ENCODE measurements around the gene ERGIC3. TPM values are rescaled to one million over a fixed set of nuclear protein-coding genes. Genes with fewer than 3 reads are reported as not detected.

Gene ERGIC3
- polyA plus RNA-seq, 1 of the 3 experiments (the other 2 are of a cell fraction): 661 TPM

- no peaks in the 10 kb centered on the region for H3K9me2 ChIP-seq
- H3K27me3 ChIP-seq (ENCODE audit: insufficient read depth): no peaks in the 10 kb centered on the region
- no peak overlapping the region for H3K4me3 ChIP-seq (ENCODE audit: low read depth in 2 of 2, low read length in 1 of 2)
- peaks cover 8% of the 10 kb centered on the region for H3F3A ChIP-seq (replicated peaks; ENCODE audit: insufficient read depth)
- no peaks in the 10 kb centered on the region for H3K9me3 ChIP-seq
- ChIA-PET CTCF (interaction anchor here (0.8 to 1.7 kb wide), 6 partner anchors 13 to 60 kb away, joined by 3 to 8 read pairs (median 4); no protein-coding TSS in a partner anchor), POLR2A (no interaction called here)
- H3K36me3 ChIP-seq (replicated peaks in 1 of 2; ENCODE audit: control insufficient read depth in 1 of 2, insufficient read depth in 2 of 2, low read length in 1 of 2): peaks cover 0 to 13% of the 10 kb centered on the region in 2 experiments
- no peak overlapping the region for H2AFZ ChIP-seq (ENCODE audit: low read depth)
- no peaks in the 10 kb centered on the region for H3K79me2 ChIP-seq (ENCODE audit: insufficient read depth)
- DNase-seq: peak; percentile 71
- H3K27ac ChIP-seq (ENCODE audit: low read depth in 2 of 2, low read length in 1 of 2): no peak overlapping the region
- TF ChIP-seq SIN3A (IDR thresholded peaks at IDR 0.05; ENCODE audit: borderline replicate concordance, low read depth, low read length): no peak
- TF ChIP-seq, protein P1, sequence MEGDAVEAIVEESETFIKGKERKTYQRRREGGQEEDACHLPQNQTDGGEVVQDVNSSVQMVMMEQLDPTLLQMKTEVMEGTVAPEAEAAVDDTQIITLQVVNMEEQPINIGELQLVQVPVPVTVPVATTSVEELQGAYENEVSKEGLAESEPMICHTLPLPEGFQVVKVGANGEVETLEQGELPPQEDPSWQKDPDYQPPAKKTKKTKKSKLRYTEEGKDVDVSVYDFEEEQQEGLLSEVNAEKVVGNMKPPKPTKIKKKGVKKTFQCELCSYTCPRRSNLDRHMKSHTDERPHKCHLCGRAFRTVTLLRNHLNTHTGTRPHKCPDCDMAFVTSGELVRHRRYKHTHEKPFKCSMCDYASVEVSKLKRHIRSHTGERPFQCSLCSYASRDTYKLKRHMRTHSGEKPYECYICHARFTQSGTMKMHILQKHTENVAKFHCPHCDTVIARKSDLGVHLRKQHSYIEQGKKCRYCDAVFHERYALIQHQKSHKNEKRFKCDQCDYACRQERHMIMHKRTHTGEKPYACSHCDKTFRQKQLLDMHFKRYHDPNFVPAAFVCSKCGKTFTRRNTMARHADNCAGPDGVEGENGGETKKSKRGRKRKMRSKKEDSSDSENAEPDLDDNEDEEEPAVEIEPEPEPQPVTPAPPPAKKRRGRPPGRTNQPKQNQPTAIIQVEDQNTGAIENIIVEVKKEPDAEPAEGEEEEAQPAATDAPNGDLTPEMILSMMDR (IDR thresholded peaks at IDR 0.05): peak; percentile 31
- TF ChIP-seq FOSL2 (IDR thresholded peaks at IDR 0.05; ENCODE audit: borderline replicate concordance, low read depth): no peak
- no peak for TF ChIP-seq EZH2phosphoT487 (IDR thresholded peaks at IDR 0.05; ENCODE audit: borderline replicate concordance, low read depth)
- peak; percentile 64 for TF ChIP-seq RAD21 (IDR thresholded peaks at IDR 0.05; ENCODE audit: low read length)
- no peak for TF ChIP-seq USF1 (IDR thresholded peaks at IDR 0.05; ENCODE audit: borderline replicate concordance, low read depth)
- TF ChIP-seq SMC3 (IDR thresholded peaks at IDR 0.05; ENCODE audit: low read depth, low read length): peak; percentile 39
- TF ChIP-seq JUND (IDR thresholded peaks at IDR 0.05): no peak
- TF ChIP-seq FOXM1 (IDR thresholded peaks at IDR 0.05; ENCODE audit: low read depth): no peak
- TF ChIP-seq GATA2 (CRISPR knock-in tag; IDR thresholded peaks at IDR 0.05): no peak
- no peak for TF ChIP-seq GABPA (IDR thresholded peaks at IDR 0.05; ENCODE audit: low read depth)
- no peak for TF ChIP-seq TAF1 (IDR thresholded peaks at IDR 0.05; ENCODE audit: borderline replicate concordance, low read depth, low read length)
- no peak for TF ChIP-seq YY1 (IDR thresholded peaks at IDR 0.05; ENCODE audit: low read depth)
- no peak for TF ChIP-seq RFX5 (IDR thresholded peaks at IDR 0.05; ENCODE audit: low read length)
- TF ChIP-seq POLR2AphosphoS5 (IDR thresholded peaks at IDR 0.05; ENCODE audit: low read depth, low read length): no peak
- TF ChIP-seq NFIC (IDR thresholded peaks at IDR 0.05; ENCODE audit: borderline replicate concordance): no peak
- no peak for TF ChIP-seq RCOR1 (IDR thresholded peaks at IDR 0.05; ENCODE audit: low read length)
- TF ChIP-seq MXI1 (IDR thresholded peaks at IDR 0.05; ENCODE audit: low read depth, low read length): 0 out of 2 replicates have a peak, but pooled peaks have one; percentile 39
- TF ChIP-seq CHD2 (IDR thresholded peaks at IDR 0.05; ENCODE audit: low read length, partially characterized antibody): no peak
- TF ChIP-seq RXRA (IDR thresholded peaks at IDR 0.05; ENCODE audit: borderline replicate concordance, low read depth): no peak
- TF ChIP-seq TCF12 (IDR thresholded peaks at IDR 0.05): no peak
- H3K4me2 ChIP-seq: no peak overlapping the region
- 50% methylated on average over 4 of the region's 7 CpGs for WGBS (ENCODE audit: low lambda C conversion rate)
- H3K4me1 ChIP-seq (ENCODE audit: control insufficient read depth in 1 of 2, insufficient read depth in 2 of 2, low read depth in 1 of 2, low read length in 1 of 2): no peaks in the 10 kb centered on the region; a peak in 1 of 4 replicates
- H3K9ac ChIP-seq: no peak overlapping the region
- H4K20me1 ChIP-seq (ENCODE audit: insufficient read depth): no peaks in the 10 kb centered on the region
Measured at GRCh38 chr20:35561268-35561667, 19.4 kb downstream of the ERGIC3 start.
